SK-N-SH (cell line): ENCODE results near the gene C17orf67. TPM values are rescaled to one million over a fixed set of nuclear protein-coding genes. Genes with fewer than 3 reads are reported as not detected.

ENCODE experiments used
- CTCF ChIA-PET: fragments of 300-600, 350-600 bp; formaldehyde crosslinking; extraction: SDS; loops from one replicate; lab custom pipeline; 2021; lab: Yijun Ruan, JAX
- POLR2A ChIA-PET: fragments of 350-600 bp; sonication (Branson Sonifier 250); formaldehyde crosslinking; extraction: SDS; loops from one replicate; lab custom pipeline; 2020; ENCODE audit warnings: antibody characterized with exemption, inconsistent platforms; lab: Yijun Ruan, JAX
- DNase-seq: peaks from one replicate; pipeline ENCODE4 v3.0.0; 2012
- H2AFZ ChIP-seq: fragments of 200-600 bp; sonication (generic); 2 replicates; pipeline ENCODE4 v1.8.1; 2016; ENCODE audit warnings: antibody characterized with exemption, mild to moderate bottlenecking, low read depth
- H3F3A ChIP-seq: fragments of 200-600 bp; sonication (generic); replicated peaks from 2 replicates; pipeline ENCODE3; 2016; ENCODE audit warnings: antibody characterized with exemption, mild to moderate bottlenecking; ENCODE audit not compliant: insufficient read depth
- H3K27ac ChIP-seq, 2 experiments: fragments of 200-500 bp in 1 of 2; fragments of 200-600 bp in 1 of 2; sonication (Bioruptor generic) in 1 of 2; sonication (generic), shearing (Covaris generic) in 1 of 2; 2 replicates each; pipeline versions ENCODE4 v1.5.1 to v1.6.1; 2014 to 2016; ENCODE audit warnings: low read depth in 2 of 2, inconsistent platforms in 1 of 2, low read length in 1 of 2, mild to moderate bottlenecking in 1 of 2, mixed read lengths in 1 of 2
- H3K27me3 ChIP-seq: fragments of 200-600 bp; sonication (generic), shearing (Covaris generic); 2 replicates; pipeline ENCODE4 v1.6.1; 2016; ENCODE audit warnings: mixed run types; ENCODE audit not compliant: insufficient read depth
- H3K36me3 ChIP-seq, 2 experiments: fragments of 200-500 bp in 1 of 2; fragments of 200-600 bp in 1 of 2; sonication (Bioruptor generic) in 1 of 2; sonication (generic) in 1 of 2; replicated peaks in 1 of 2; 2 replicates each; pipeline versions ENCODE3 to v1.5.1; 2014 to 2016; ENCODE audit warnings: low read length in 1 of 2, mild to moderate bottlenecking in 1 of 2; ENCODE audit not compliant: insufficient read depth in 2 of 2, control insufficient read depth in 1 of 2
- H3K4me1 ChIP-seq, 2 experiments: fragments of 200-500 bp in 1 of 2; fragments of 200-600 bp in 1 of 2; sonication (Bioruptor generic) in 1 of 2; sonication (generic), shearing (Covaris generic) in 1 of 2; 2 replicates each; pipeline versions ENCODE4 v1.5.1 to v1.6.1; 2014 to 2016; ENCODE audit warnings: low read depth in 1 of 2, low read length in 1 of 2, mixed run types in 1 of 2; ENCODE audit not compliant: insufficient read depth in 2 of 2, control insufficient read depth in 1 of 2
- H3K4me2 ChIP-seq: fragments of 200-600 bp; sonication (generic), shearing (Covaris generic); 2 replicates; pipeline ENCODE4 v1.6.1; 2017; ENCODE audit warnings: mixed run types
- H3K4me3 ChIP-seq, 2 experiments: fragments of 200-500 bp in 1 of 2; fragments of 200-600 bp in 1 of 2; sonication (Bioruptor generic) in 1 of 2; sonication (generic), shearing (Covaris generic) in 1 of 2; 2 replicates each; pipeline versions ENCODE4 v1.5.1 to v1.8.1; 2014 to 2016; ENCODE audit warnings: low read depth in 2 of 2, inconsistent platforms in 1 of 2, low read length in 1 of 2, mild to moderate bottlenecking in 1 of 2, mixed read lengths in 1 of 2, moderate library complexity in 1 of 2
- H3K79me2 ChIP-seq: fragments of 200-600 bp; sonication (generic); 2 replicates; pipeline ENCODE4 v1.8.1; 2017; ENCODE audit warnings: mild to moderate bottlenecking; ENCODE audit not compliant: insufficient read depth
- H3K9ac ChIP-seq: fragments of 200-600 bp; sonication (generic); 2 replicates; pipeline ENCODE4 v1.6.1; 2017; ENCODE audit warnings: mixed run types
- H3K9me2 ChIP-seq: fragments of 200-600 bp; sonication (generic); 2 replicates; pipeline ENCODE4 v1.6.1; 2017; ENCODE audit warnings: mixed run types
- H3K9me3 ChIP-seq: fragments of 200-600 bp; sonication (generic); 2 replicates; pipeline ENCODE4 v1.6.1; 2017; ENCODE audit warnings: mixed run types, mild to moderate bottlenecking, moderate library complexity
- H4K20me1 ChIP-seq: fragments of 200-600 bp; sonication (generic); 2 replicates; pipeline ENCODE4 v1.6.1; 2017; ENCODE audit warnings: mild to moderate bottlenecking, mixed run types; ENCODE audit not compliant: insufficient read depth
- CHD2 ChIP-seq: fragments of 150-350 bp; IDR thresholded peaks from 2 replicates; pipeline ENCODE4 v1.6.1; 2018; ENCODE audit warnings: low read length; ENCODE audit not compliant: partially characterized antibody
- ELF1 ChIP-seq: IDR thresholded peaks from 2 replicates; pipeline ENCODE4 v1.4.0; 2012
- EP300 ChIP-seq, 2 experiments: IDR thresholded peaks; 2 replicates each; pipeline versions ENCODE4 v1.4.0 to v1.6.1; 2012; ENCODE audit warnings: borderline replicate concordance in 1 of 2, low read depth in 1 of 2, low read length in 1 of 2
- FOSL2 ChIP-seq: IDR thresholded peaks from 2 replicates; pipeline ENCODE4 v1.4.0; 2012; ENCODE audit warnings: low read depth, mild to moderate bottlenecking, moderate library complexity, borderline replicate concordance
- JUND ChIP-seq: IDR thresholded peaks from 2 replicates; pipeline ENCODE4 v1.4.0; 2012
- MEF2A ChIP-seq: IDR thresholded peaks from 2 replicates; pipeline ENCODE4 v1.4.0; 2012; ENCODE audit warnings: low read depth, borderline replicate concordance
- NFIC ChIP-seq: IDR thresholded peaks from 2 replicates; pipeline ENCODE4 v1.4.0; 2012; ENCODE audit warnings: borderline replicate concordance
- NRF1 ChIP-seq: IDR thresholded peaks from 2 replicates; pipeline ENCODE4 v1.6.1; 2012; ENCODE audit warnings: low read depth, mild to moderate bottlenecking, low read length
- POLR2AphosphoS5 ChIP-seq: IDR thresholded peaks from 2 replicates; pipeline ENCODE4 v1.6.1; 2012; ENCODE audit warnings: low read depth, low read length
- RAD21 ChIP-seq: IDR thresholded peaks from 2 replicates; pipeline ENCODE4 v1.6.1; 2012; ENCODE audit warnings: mild to moderate bottlenecking, low read length
- RCOR1 ChIP-seq: fragments of 150-350 bp; IDR thresholded peaks from 2 replicates; pipeline ENCODE4 v1.6.1; 2017; ENCODE audit warnings: antibody characterized with exemption, low read length
- RFX5 ChIP-seq: IDR thresholded peaks from 2 replicates; pipeline ENCODE4 v1.6.1; 2012; ENCODE audit warnings: mild to moderate bottlenecking, improper control_type of control experiment, low read length
- RXRA ChIP-seq: IDR thresholded peaks from 2 replicates; pipeline ENCODE4 v1.4.0; 2012; ENCODE audit warnings: low read depth, mild to moderate bottlenecking, borderline replicate concordance
- SMC3 ChIP-seq: IDR thresholded peaks from 2 replicates; pipeline ENCODE4 v1.6.1; 2012; ENCODE audit warnings: low read depth, low read length, improper control_type of control experiment
- TAF1 ChIP-seq: IDR thresholded peaks from 2 replicates; pipeline ENCODE4 v1.6.1; 2012; ENCODE audit warnings: low read depth, mild to moderate bottlenecking, low read length, moderate library complexity, borderline replicate concordance
- TCF12 ChIP-seq: IDR thresholded peaks from 2 replicates; pipeline ENCODE4 v1.4.0; 2012
- TEAD4 ChIP-seq: IDR thresholded peaks from 2 replicates; pipeline ENCODE4 v1.4.0; 2012; ENCODE audit warnings: mild to moderate bottlenecking, borderline replicate concordance; ENCODE audit not compliant: insufficient read depth
- YY1 ChIP-seq: IDR thresholded peaks from 2 replicates; pipeline ENCODE4 v1.4.0; 2012; ENCODE audit warnings: low read depth, mild to moderate bottlenecking
- WGBS: methylation state at CpG from one replicate; pipeline ENCODE4 v1.1.6; 2017; ENCODE audit warnings: low lambda C conversion rate; 5-methylcytosine and 5-hydroxymethylcytosine counted together
- polyA plus RNA-seq, 3 experiments: library from polyadenylated mRNA; depleted of rRNA; stranded (reverse); fragments of >200 nt; gene quantifications; 2 replicates each; pipeline ENCODE4 v1.2.3, GENCODE V29; 2012
- TF ChIP-seq, protein P1 (sequence below): IDR thresholded peaks from 2 replicates; pipeline ENCODE4 v1.4.0; 2012; ENCODE audit warnings: low read depth, borderline replicate concordance
- TF ChIP-seq, protein P2 (sequence below): IDR thresholded peaks from 2 replicates; pipeline ENCODE4 v1.6.1; 2012; ENCODE audit warnings: mild to moderate bottlenecking, low read depth, low read length, moderate library complexity
- TF ChIP-seq, protein P3 (sequence below): IDR thresholded peaks from 2 replicates; pipeline ENCODE4 v1.4.0; 2012; ENCODE audit warnings: low read depth
- TF ChIP-seq, protein P4 (sequence below): IDR thresholded peaks from 2 replicates; pipeline ENCODE4; 2012
- TF ChIP-seq, protein P5 (sequence below): fragments of 150-350 bp; IDR thresholded peaks from 2 replicates; pipeline ENCODE4 v1.6.1; 2016; ENCODE audit warnings: mild to moderate bottlenecking, low read depth, low read length

C17orf67 gene
- polyA plus RNA-seq, 1 of the 3 experiments (the other 2 are of a cell fraction): 1.7 TPM

DNA sequence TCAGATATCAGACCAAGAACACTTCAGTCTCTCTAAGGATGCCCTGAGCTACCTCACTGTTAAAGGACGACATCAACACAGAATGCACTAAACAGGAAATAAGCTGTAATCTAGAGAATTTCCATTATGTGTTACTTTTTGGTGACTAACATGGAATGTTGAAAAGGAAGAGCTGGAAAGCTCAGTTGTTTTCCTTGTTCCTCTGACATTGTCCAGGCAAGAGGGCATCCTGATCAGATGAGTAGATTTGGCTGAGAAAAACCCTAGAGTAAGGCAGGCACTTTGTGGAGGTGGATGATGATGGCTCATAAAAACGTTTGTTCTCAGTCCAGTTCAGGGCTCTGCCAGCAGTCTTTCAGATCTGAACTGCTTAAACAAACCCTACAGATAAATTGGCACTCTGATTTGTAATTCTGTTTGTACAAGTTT is 34.2 kb upstream of the C17orf67 start:
- Histone ChIP-seq H3K9ac (0 out of 2 replicates have a peak overlapping the region, but pooled peaks have one; percentile 5), H4K20me1 (no peaks in the 10 kb centered on the region), H3K4me3 (no peak overlapping the region), H3K9me2 (no peaks in the 10 kb centered on the region), H3K79me2 (no peaks in the 10 kb centered on the region), H3K27ac (peak overlapping the region in 1 of 2 experiments; percentile 59; a peak in 3 of 4 replicates), H3K4me2 (no peak overlapping the region), H3K9me3 (no peaks in the 10 kb centered on the region), H3F3A (peaks cover 24% of the 10 kb centered on the region), H3K27me3 (no peaks in the 10 kb centered on the region), H3K36me3 (peaks cover 16 to 25% of the 10 kb centered on the region in 2 experiments), H2AFZ (no peak overlapping the region), H3K4me1 (peaks cover 0 to 5% of the 10 kb centered on the region in 2 experiments; a peak in 2 of 4 replicates)
- no peak for DNase-seq
- POLR2A ChIA-PET: no interaction called here
- WGBS: 31% methylated on average over 2 of the region's 2 CpGs
- CTCF ChIA-PET: interaction anchor here (0.5 to 2.1 kb wide), 8 partner anchors 9 to 315 kb away, joined by 3 to 7 read pairs (median 4); no protein-coding TSS in a partner anchor
- TF ChIP-seq JUND (0 out of 2 replicates have a peak, but pooled peaks have one; percentile 45), TAF1 (no peak), RFX5 (no peak), NFIC (peak; percentile 73), MEF2A (no peak), TEAD4 (no peak; the same call in 1 of the 2 replicates), EP300 (IDR thresholded peaks at IDR 0.05; ENCODE audit: borderline replicate concordance in 1 of 2, low read depth in 1 of 2, low read length in 1 of 2) (peak in 1 of 2 experiments; percentile 62; a peak in 1 of 4 replicates), RAD21 (no peak), RXRA (peak; percentile 53; the same call in 1 of the 2 replicates), SMC3 (no peak), NRF1 (no peak), ELF1 (0 out of 2 replicates have a peak, but pooled peaks have one; percentile 26), RCOR1 (no peak), FOSL2 (peak; percentile 42; the same call in 1 of the 2 replicates), TCF12 (peak; percentile 88), POLR2AphosphoS5 (peak; percentile 15; the same call in 1 of the 2 replicates), YY1 (no peak), CHD2 (no peak)
- TF ChIP-seq, protein P1, sequence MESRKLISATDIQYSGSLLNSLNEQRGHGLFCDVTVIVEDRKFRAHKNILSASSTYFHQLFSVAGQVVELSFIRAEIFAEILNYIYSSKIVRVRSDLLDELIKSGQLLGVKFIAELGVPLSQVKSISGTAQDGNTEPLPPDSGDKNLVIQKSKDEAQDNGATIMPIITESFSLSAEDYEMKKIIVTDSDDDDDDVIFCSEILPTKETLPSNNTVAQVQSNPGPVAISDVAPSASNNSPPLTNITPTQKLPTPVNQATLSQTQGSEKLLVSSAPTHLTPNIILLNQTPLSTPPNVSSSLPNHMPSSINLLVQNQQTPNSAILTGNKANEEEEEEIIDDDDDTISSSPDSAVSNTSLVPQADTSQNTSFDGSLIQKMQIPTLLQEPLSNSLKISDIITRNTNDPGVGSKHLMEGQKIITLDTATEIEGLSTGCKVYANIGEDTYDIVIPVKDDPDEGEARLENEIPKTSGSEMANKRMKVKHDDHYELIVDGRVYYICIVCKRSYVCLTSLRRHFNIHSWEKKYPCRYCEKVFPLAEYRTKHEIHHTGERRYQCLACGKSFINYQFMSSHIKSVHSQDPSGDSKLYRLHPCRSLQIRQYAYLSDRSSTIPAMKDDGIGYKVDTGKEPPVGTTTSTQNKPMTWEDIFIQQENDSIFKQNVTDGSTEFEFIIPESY: no peak
- TF ChIP-seq, protein P2, sequence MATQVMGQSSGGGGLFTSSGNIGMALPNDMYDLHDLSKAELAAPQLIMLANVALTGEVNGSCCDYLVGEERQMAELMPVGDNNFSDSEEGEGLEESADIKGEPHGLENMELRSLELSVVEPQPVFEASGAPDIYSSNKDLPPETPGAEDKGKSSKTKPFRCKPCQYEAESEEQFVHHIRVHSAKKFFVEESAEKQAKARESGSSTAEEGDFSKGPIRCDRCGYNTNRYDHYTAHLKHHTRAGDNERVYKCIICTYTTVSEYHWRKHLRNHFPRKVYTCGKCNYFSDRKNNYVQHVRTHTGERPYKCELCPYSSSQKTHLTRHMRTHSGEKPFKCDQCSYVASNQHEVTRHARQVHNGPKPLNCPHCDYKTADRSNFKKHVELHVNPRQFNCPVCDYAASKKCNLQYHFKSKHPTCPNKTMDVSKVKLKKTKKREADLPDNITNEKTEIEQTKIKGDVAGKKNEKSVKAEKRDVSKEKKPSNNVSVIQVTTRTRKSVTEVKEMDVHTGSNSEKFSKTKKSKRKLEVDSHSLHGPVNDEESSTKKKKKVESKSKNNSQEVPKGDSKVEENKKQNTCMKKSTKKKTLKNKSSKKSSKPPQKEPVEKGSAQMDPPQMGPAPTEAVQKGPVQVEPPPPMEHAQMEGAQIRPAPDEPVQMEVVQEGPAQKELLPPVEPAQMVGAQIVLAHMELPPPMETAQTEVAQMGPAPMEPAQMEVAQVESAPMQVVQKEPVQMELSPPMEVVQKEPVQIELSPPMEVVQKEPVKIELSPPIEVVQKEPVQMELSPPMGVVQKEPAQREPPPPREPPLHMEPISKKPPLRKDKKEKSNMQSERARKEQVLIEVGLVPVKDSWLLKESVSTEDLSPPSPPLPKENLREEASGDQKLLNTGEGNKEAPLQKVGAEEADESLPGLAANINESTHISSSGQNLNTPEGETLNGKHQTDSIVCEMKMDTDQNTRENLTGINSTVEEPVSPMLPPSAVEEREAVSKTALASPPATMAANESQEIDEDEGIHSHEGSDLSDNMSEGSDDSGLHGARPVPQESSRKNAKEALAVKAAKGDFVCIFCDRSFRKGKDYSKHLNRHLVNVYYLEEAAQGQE: no peak
- TF ChIP-seq, protein P3, sequence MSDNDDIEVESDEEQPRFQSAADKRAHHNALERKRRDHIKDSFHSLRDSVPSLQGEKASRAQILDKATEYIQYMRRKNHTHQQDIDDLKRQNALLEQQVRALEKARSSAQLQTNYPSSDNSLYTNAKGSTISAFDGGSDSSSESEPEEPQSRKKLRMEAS: no peak
- TF ChIP-seq, protein P4, sequence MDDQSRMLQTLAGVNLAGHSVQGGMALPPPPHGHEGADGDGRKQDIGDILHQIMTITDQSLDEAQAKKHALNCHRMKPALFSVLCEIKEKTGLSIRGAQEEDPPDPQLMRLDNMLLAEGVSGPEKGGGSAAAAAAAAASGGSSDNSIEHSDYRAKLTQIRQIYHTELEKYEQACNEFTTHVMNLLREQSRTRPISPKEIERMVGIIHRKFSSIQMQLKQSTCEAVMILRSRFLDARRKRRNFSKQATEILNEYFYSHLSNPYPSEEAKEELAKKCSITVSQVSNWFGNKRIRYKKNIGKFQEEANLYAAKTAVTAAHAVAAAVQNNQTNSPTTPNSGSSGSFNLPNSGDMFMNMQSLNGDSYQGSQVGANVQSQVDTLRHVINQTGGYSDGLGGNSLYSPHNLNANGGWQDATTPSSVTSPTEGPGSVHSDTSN: peak; percentile 71
- TF ChIP-seq, protein P5, sequence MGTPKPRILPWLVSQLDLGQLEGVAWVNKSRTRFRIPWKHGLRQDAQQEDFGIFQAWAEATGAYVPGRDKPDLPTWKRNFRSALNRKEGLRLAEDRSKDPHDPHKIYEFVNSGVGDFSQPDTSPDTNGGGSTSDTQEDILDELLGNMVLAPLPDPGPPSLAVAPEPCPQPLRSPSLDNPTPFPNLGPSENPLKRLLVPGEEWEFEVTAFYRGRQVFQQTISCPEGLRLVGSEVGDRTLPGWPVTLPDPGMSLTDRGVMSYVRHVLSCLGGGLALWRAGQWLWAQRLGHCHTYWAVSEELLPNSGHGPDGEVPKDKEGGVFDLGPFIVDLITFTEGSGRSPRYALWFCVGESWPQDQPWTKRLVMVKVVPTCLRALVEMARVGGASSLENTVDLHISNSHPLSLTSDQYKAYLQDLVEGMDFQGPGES: no peak
